Right atrium auricular region (tissue), 2 donors: ENCODE data around the gene SLX4. TPM values are rescaled to one million over a fixed set of nuclear protein-coding genes. Genes with fewer than 3 reads are reported as not detected.

Experiments used
- DNase-seq: peaks from one replicate; pipeline ENCODE4 v3.0.0-alpha.2; 2019; ENCODE audit warnings: low spot score
- H3K27ac ChIP-seq, 2 donors: fragments of 200-600 bp; sonication (generic); 1 replicate in 1 of 2; 2 replicates in 1 of 2; pipeline ENCODE4 v1.5.1; 2016 to 2019
- H3K27me3 ChIP-seq, 2 donors: fragments of 200-600 bp; sonication (generic); one replicate each; pipeline versions ENCODE4 v1.5.1 to v1.6.0; 2017 to 2019
- H3K36me3 ChIP-seq: fragments of 200-600 bp; sonication (generic); one replicate; pipeline ENCODE4 v1.5.1; 2016
- H3K4me1 ChIP-seq, 2 donors: fragments of 200-600 bp; sonication (generic); one replicate each; pipeline versions ENCODE4 v1.5.1 to v1.6.0; 2017 to 2019
- H3K4me3 ChIP-seq, 2 donors: fragments of 200-600 bp; sonication (generic); 1 replicate in 1 of 2; 2 replicates in 1 of 2; pipeline ENCODE4 v1.5.1; 2017 to 2019; ENCODE audit warnings: mild to moderate bottlenecking in 1 of 2, moderate library complexity in 1 of 2
- H3K9me3 ChIP-seq, 2 donors: fragments of 200-600 bp; sonication (generic); one replicate each; pipeline ENCODE4 v1.5.1; 2019
- CTCF ChIP-seq, 2 donors: fragments of 200-600 bp; sonication (generic); IDR thresholded peaks; one replicate each; pipeline ENCODE4 v1.5.1; 2019; ENCODE audit warnings: antibody characterized with exemption in 2 of 2
- total RNA-seq, 2 donors: library from RNA; depleted of rRNA; stranded (reverse); fragments of >200 nt; gene quantifications; one replicate each; pipeline ENCODE4 v1.1.0, GENCODE V29; 2016

Gene SLX4
- total RNA-seq, 2 donors from 2014 or later = 1.9 to 2.4 TPM

DNA sequence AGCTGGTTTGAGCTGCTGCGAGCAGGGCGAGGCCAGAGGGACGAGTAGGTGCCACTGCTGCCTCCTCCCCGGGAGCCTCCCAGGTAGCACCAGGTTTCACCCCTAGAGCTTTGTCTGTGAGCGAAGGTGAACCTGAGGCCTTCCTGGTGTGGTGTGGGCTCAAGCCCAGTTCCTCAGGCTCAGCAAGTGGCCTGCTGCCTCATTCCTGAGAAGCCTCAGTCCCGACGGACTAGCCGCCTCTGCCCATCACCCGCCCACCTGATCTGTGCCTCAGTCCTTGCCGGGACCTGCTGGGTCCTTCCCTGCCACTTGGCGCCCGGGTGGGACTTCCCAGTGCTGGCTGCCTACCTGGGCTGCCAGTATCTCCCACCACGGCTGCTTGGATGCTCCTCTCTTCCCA lies 35.9 kb downstream of the SLX4 start:
- Histone ChIP-seq H3K27me3 (no peaks in the 10 kb centered on the region), H3K36me3 (no peaks in the 10 kb centered on the region), H3K4me3 (no peak overlapping the region), H3K27ac (no peak overlapping the region), H3K4me1 (peaks cover 0 to 9% of the 10 kb centered on the region in 2 donors), H3K9me3 (peaks cover 0 to 5% of the 10 kb centered on the region in 2 donors)
- no peak for TF ChIP-seq CTCF (IDR thresholded peaks at IDR 0.05)
- DNase-seq = no peak

- Histone ChIP-seq H3K4me1 (peaks cover 0 to 8% of the 10 kb centered on the region in 2 donors), H3K27me3 (no peaks in the 10 kb centered on the region)
These were observed 37.2 kb downstream of the SLX4 start for GRCh38 chr16:3574195-3574594.

GRCh38 chr16:3573146-3573815 lies 38.1 kb downstream of the SLX4 start:
- H3K27me3 ChIP-seq = no peaks in the 10 kb centered on the region
- peaks cover 0 to 8% of the 10 kb centered on the region in 2 donors for H3K9me3 ChIP-seq
- no peak overlapping the region for H3K27ac ChIP-seq
- H3K4me3 ChIP-seq = no peak overlapping the region
- TF ChIP-seq CTCF (IDR thresholded peaks at IDR 0.05) = no peak
- H3K4me1 ChIP-seq = no peaks in the 10 kb centered on the region
- no peak for DNase-seq
- H3K36me3 ChIP-seq = no peaks in the 10 kb centered on the region

More at GRCh38 chr16:3574195-3574594, 37.2 kb downstream of the SLX4 start:
- TF ChIP-seq CTCF (IDR thresholded peaks at IDR 0.05) = no peak
- Histone ChIP-seq H3K36me3 (no peaks in the 10 kb centered on the region), H3K9me3 (peaks cover 0 to 8% of the 10 kb centered on the region in 2 donors), H3K4me3 (no peak overlapping the region), H3K27ac (no peak overlapping the region)
- no peak for DNase-seq

GRCh38 chr16:3570420-3571062 lies 40.9 kb downstream of the SLX4 start:
- Histone ChIP-seq H3K27ac (no peak overlapping the region), H3K36me3 (no peaks in the 10 kb centered on the region), H3K27me3 (no peaks in the 10 kb centered on the region), H3K9me3 (peaks cover 0 to 8% of the 10 kb centered on the region in 2 donors), H3K4me3 (no peak overlapping the region), H3K4me1 (no peaks in the 10 kb centered on the region)
- no peak for DNase-seq
- no peak for TF ChIP-seq CTCF (IDR thresholded peaks at IDR 0.05)

- DNase-seq = no peak
- H3K27me3 ChIP-seq = no peaks in the 10 kb centered on the region
- no peak for TF ChIP-seq CTCF (IDR thresholded peaks at IDR 0.05)
These were observed 41.6 kb downstream of the SLX4 start for GRCh38 chr16:3569851-3570250.

More at GRCh38 chr16:3569851-3570250, 41.6 kb downstream of the SLX4 start:
- no peak overlapping the region for H3K4me3 ChIP-seq
- no peaks in the 10 kb centered on the region for H3K36me3 ChIP-seq
- H3K27ac ChIP-seq = no peak overlapping the region
- H3K4me1 ChIP-seq = no peaks in the 10 kb centered on the region
- peaks cover 0 to 8% of the 10 kb centered on the region in 2 donors for H3K9me3 ChIP-seq
